Trophoblast cell (in vitro differentiated cells and primary cell): ENCODE results near the gene TNPO2.
A peak's percentile ranks its signal among the peaks of the same experiment; 100 is the strongest.

Experiments
- DNase-seq, 2 donors: peaks; one replicate each; pipeline ENCODE4 v3.0.0-alpha.2; 2016
- H2AFZ ChIP-seq: 2 replicates; pipeline ENCODE4 v1.6.1; 2013; ENCODE audit warnings: low read length, moderate library complexity, mild to moderate bottlenecking; ENCODE audit not compliant: insufficient read depth, poor library complexity
- H2AK5ac ChIP-seq: 2 replicates; pipeline ENCODE4 v1.6.1; 2013; ENCODE audit warnings: mild to moderate bottlenecking, low read length
- H2BK120ac ChIP-seq: 2 replicates; pipeline ENCODE4 v1.6.1; 2013; ENCODE audit warnings: low read length, mild to moderate bottlenecking, moderate library complexity; ENCODE audit not compliant: insufficient read depth, poor library complexity
- H2BK12ac ChIP-seq: 2 replicates; pipeline ENCODE4 v1.6.1; 2013; ENCODE audit warnings: mild to moderate bottlenecking, low read length, moderate library complexity
- H2BK5ac ChIP-seq: 2 replicates; pipeline ENCODE4 v1.6.1; 2013; ENCODE audit warnings: low read length, low read depth, moderate library complexity, mild to moderate bottlenecking; ENCODE audit not compliant: poor library complexity
- H3K14ac ChIP-seq: 2 replicates; pipeline ENCODE4 v1.6.1; 2013; ENCODE audit warnings: mild to moderate bottlenecking, low read length
- H3K18ac ChIP-seq: 2 replicates; pipeline ENCODE4 v1.6.1; 2013; ENCODE audit warnings: mild to moderate bottlenecking, low read length
- H3K23ac ChIP-seq: 2 replicates; pipeline ENCODE4 v1.6.1; 2013; ENCODE audit warnings: low read length
- H3K27ac ChIP-seq: 2 replicates; pipeline ENCODE4 v1.5.1; 2013; ENCODE audit warnings: low read depth, mild to moderate bottlenecking, inconsistent platforms, low read length, moderate library complexity
- H3K27me3 ChIP-seq: 2 replicates; pipeline ENCODE4 v1.6.1; 2013; ENCODE audit warnings: inconsistent platforms, mild to moderate bottlenecking, low read length, moderate library complexity; ENCODE audit not compliant: insufficient read depth
- H3K36me3 ChIP-seq, 2 experiments: 1 replicate in 1 of 2; 2 replicates in 1 of 2; pipeline ENCODE4 v1.6.1; 2013; ENCODE audit warnings: low read length in 2 of 2, mild to moderate bottlenecking in 2 of 2, moderate library complexity in 1 of 2; ENCODE audit not compliant: insufficient read depth in 2 of 2, control insufficient read depth in 1 of 2
- H3K4ac ChIP-seq: 2 replicates; pipeline ENCODE4 v1.6.1; 2013; ENCODE audit warnings: low read depth, mild to moderate bottlenecking, low read length, moderate library complexity
- H3K4me1 ChIP-seq, 2 experiments: 1 replicate in 1 of 2; 2 replicates in 1 of 2; pipeline ENCODE4 v1.6.1; 2013; ENCODE audit warnings: low read length in 2 of 2, mild to moderate bottlenecking in 2 of 2, moderate library complexity in 1 of 2; ENCODE audit not compliant: insufficient read depth in 2 of 2, control insufficient read depth in 1 of 2
- H3K4me2 ChIP-seq: 2 replicates; pipeline ENCODE4 v1.6.1; 2013; ENCODE audit warnings: inconsistent platforms, mild to moderate bottlenecking, low read length, moderate library complexity
- H3K4me3 ChIP-seq: 2 replicates; pipeline ENCODE4 v1.5.1; 2013; ENCODE audit warnings: mild to moderate bottlenecking, low read depth, low read length, inconsistent platforms
- H3K79me1 ChIP-seq: one replicate; pipeline ENCODE4 v1.6.1; 2013; ENCODE audit warnings: low read length
- H3K79me2 ChIP-seq: 2 replicates; pipeline ENCODE4 v1.6.1; 2013; ENCODE audit warnings: low read length, mild to moderate bottlenecking; ENCODE audit not compliant: control insufficient read depth, insufficient read depth, poor library complexity
- H3K9ac ChIP-seq: 2 replicates; pipeline ENCODE4 v1.6.1; 2013; ENCODE audit warnings: mild to moderate bottlenecking, low read length
- H3K9me3 ChIP-seq: 2 replicates; pipeline ENCODE4 v1.6.1; 2013; ENCODE audit warnings: low read depth, mild to moderate bottlenecking, control low read depth, inconsistent platforms, low read length; ENCODE audit not compliant: insufficient read depth
- H4K12ac ChIP-seq: 2 replicates; pipeline ENCODE4 v1.6.1; 2013; ENCODE audit warnings: low read depth, mild to moderate bottlenecking, low read length, moderate library complexity
- H4K8ac ChIP-seq: 2 replicates; pipeline ENCODE4 v1.6.1; 2013; ENCODE audit warnings: low read depth, mild to moderate bottlenecking, low read length, moderate library complexity
- H4K91ac ChIP-seq: one replicate; pipeline ENCODE4 v1.6.1; 2013; ENCODE audit warnings: low read depth, mild to moderate bottlenecking, low read length, moderate library complexity
- WGBS: extraction: QIAGEN DNeasy Blood & Tissue Kit; methylation state at CpG from one replicate; pipeline ENCODE4 v1.1.7; 2013; ENCODE audit warnings: missing lambda C conversion rate; ENCODE audit not compliant: insufficient read length, insufficient coverage; ENCODE audit errors: extremely low coverage; 5-methylcytosine and 5-hydroxymethylcytosine counted together

Gene TNPO2

DNA sequence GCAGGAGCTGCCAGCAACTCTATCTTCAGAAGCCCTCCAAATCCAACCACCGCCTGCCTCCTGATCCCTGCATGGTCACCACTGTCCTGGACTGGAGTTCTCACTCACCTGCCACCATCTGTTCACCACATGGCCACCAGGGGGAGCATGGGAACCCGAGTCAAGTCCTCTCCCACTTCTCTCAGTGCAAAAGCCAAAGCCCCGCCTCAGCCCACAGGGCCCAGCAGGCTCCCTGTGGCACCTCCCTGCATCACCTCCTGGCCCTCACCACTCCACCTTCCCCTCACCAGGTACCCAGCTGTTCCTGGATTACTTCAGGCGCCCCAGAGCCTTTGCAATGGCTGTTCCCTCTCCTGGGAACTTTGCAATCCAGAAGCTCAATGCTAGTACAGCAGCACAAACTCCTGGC, 47.3 kb downstream of the TNPO2 start:
- no peak overlapping the region for H2BK120ac ChIP-seq

DNA sequence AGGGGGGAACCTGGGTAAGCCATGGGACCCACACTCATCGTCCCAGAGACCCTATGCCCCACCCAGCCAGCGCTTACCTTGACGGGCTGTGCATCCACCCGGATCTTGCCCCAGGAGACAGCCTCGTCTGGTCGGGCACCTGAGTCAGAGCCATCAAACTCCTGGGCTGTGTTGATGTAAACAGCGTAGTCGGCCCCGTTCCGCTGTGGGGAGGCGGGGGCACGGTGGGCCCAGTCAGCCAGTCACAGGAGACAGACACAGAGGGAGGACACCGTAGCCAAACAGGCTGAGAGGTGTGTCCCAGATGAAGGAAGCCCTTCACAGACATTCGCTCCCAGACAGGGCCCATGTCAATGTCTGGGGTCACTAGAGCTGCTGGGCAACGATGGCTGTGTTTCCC, 47.8 kb downstream of the TNPO2 start:
- Histone ChIP-seq H2BK12ac (no peak overlapping the region), H3K27ac (no peak overlapping the region), H2AK5ac (no peak overlapping the region), H3K79me1 (no peaks in the 10 kb centered on the region), H3K4ac (no peak overlapping the region), H2AFZ (no peak overlapping the region), H3K79me2 (no peaks in the 10 kb centered on the region), H3K9ac (no peak overlapping the region), H3K27me3 (no peaks in the 10 kb centered on the region), H3K4me2 (no peak overlapping the region), H3K4me3 (no peak overlapping the region), H4K91ac (no peak overlapping the region), H2BK120ac (no peak overlapping the region), H4K8ac (no peak overlapping the region), H3K9me3 (peaks cover 5% of the 10 kb centered on the region), H4K12ac (no peak overlapping the region), H3K36me3 (peaks cover 59 to 60% of the 10 kb centered on the region in 2 experiments), H3K4me1 (no peaks in the 10 kb centered on the region), H2BK5ac (no peak overlapping the region), H3K23ac (no peak overlapping the region), H3K18ac (no peak overlapping the region), H3K14ac (no peak overlapping the region)
- no peak for DNase-seq
- no CpG with 5 or more reads among the region's 15 CpGs for WGBS

More for the DNA sequence above, 47.3 kb downstream of the TNPO2 start:
- H2AK5ac ChIP-seq: no peak overlapping the region
- no peak overlapping the region for H3K9ac ChIP-seq
- no peak overlapping the region for H2BK5ac ChIP-seq
- H3K79me2 ChIP-seq: peaks cover under 1% of the 10 kb centered on the region
- H3K4ac ChIP-seq: no peak overlapping the region
- H3K18ac ChIP-seq: no peak overlapping the region
- H3K27ac ChIP-seq: no peak overlapping the region
- peak; percentile 83 to 89 for DNase-seq
- no peaks in the 10 kb centered on the region for H3K27me3 ChIP-seq
- no peak overlapping the region for H3K4me2 ChIP-seq
- no peaks in the 10 kb centered on the region for H3K4me1 ChIP-seq
- H2AFZ ChIP-seq: no peak overlapping the region
- H3K79me1 ChIP-seq: peaks cover 1% of the 10 kb centered on the region
- H2BK12ac ChIP-seq: no peak overlapping the region
- H4K91ac ChIP-seq: no peak overlapping the region
- no peak overlapping the region for H3K4me3 ChIP-seq
- H4K12ac ChIP-seq: no peak overlapping the region
- peaks cover 5% of the 10 kb centered on the region for H3K9me3 ChIP-seq
- no peak overlapping the region for H3K14ac ChIP-seq
- no CpG with 5 or more reads among the region's 4 CpGs for WGBS
- no peak overlapping the region for H3K23ac ChIP-seq
- peaks cover 59 to 60% of the 10 kb centered on the region in 2 experiments for H3K36me3 ChIP-seq
- no peak overlapping the region for H4K8ac ChIP-seq

DNA sequence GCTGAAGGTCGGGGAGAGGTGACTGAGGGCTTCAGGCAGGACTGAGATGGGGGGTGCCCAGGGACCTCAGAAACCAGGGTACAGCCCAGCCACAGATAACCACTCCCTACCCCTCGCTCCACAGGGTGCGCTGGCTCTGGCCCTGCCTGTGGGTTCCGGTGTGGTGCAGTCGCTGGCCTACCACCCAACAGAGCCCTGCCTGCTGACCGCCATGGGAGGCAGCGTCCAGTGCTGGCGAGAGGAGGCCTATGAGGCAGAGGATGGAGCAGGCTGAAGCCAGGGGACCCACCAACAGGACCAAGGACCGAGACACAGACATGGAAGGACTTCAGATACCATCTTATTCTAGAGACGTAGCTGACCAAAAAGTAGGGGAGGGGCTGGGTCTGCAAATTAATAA, 48.3 kb downstream of the TNPO2 start:
- peaks cover 4% of the 10 kb centered on the region in 2 experiments for H3K4me1 ChIP-seq
- peaks cover 5% of the 10 kb centered on the region for H3K9me3 ChIP-seq
- DNase-seq: no peak
- H3K4me3 ChIP-seq: no peak overlapping the region
- no peak overlapping the region for H2BK12ac ChIP-seq
- H3K18ac ChIP-seq: no peak overlapping the region
- H2AK5ac ChIP-seq: no peak overlapping the region
- no peak overlapping the region for H2AFZ ChIP-seq
- H3K14ac ChIP-seq: no peak overlapping the region
- H3K79me2 ChIP-seq: no peaks in the 10 kb centered on the region
- no peak overlapping the region for H3K27ac ChIP-seq
- H2BK120ac ChIP-seq: no peak overlapping the region
- H4K12ac ChIP-seq: no peak overlapping the region
- H3K9ac ChIP-seq: no peak overlapping the region
- no peak overlapping the region for H3K23ac ChIP-seq
- no CpG with 5 or more reads among the region's 10 CpGs for WGBS
- H3K4ac ChIP-seq: no peak overlapping the region
- peaks cover 59 to 63% of the 10 kb centered on the region in 2 experiments for H3K36me3 ChIP-seq
- no peak overlapping the region for H4K91ac ChIP-seq
- H3K79me1 ChIP-seq: no peaks in the 10 kb centered on the region
- no peaks in the 10 kb centered on the region for H3K27me3 ChIP-seq
- no peak overlapping the region for H4K8ac ChIP-seq
- H2BK5ac ChIP-seq: no peak overlapping the region
- no peak overlapping the region for H3K4me2 ChIP-seq

DNA sequence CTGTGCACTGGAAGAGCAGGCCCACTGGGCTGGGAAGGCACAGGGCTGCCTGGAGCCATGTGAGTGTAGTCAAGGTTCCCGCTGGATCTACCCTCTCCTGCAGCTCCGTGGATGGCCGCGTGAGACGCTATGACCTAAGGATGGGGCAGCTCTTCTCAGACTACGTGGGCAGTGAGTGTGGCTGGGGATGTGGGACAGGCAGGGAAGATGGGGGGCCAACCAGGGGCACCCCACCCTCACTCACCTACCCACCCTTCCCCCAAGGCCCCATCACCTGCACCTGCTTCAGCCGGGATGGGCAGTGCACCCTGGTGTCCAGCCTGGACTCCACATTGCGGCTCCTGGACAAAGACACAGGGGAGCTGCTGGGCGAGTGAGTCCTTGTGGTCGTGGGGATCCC, 51.0 kb downstream of the TNPO2 start:
- Histone ChIP-seq H2AFZ (no peak overlapping the region), H3K18ac (no peak overlapping the region), H3K27me3 (no peaks in the 10 kb centered on the region), H2BK5ac (no peak overlapping the region), H2BK120ac (no peak overlapping the region), H3K4me2 (no peak overlapping the region), H3K27ac (no peak overlapping the region), H2BK12ac (no peak overlapping the region), H3K14ac (no peak overlapping the region), H3K9ac (no peak overlapping the region), H3K36me3 (peaks cover 45 to 50% of the 10 kb centered on the region in 2 experiments), H3K4me1 (peaks cover 15 to 16% of the 10 kb centered on the region in 2 experiments), H2AK5ac (no peak overlapping the region), H3K79me2 (peaks cover 6% of the 10 kb centered on the region), H3K79me1 (peaks cover 11% of the 10 kb centered on the region), H4K8ac (no peak overlapping the region), H3K23ac (no peak overlapping the region), H3K4me3 (no peak overlapping the region), H4K12ac (peak overlapping the region; percentile 20), H4K91ac (no peak overlapping the region), H3K9me3 (peaks cover 3% of the 10 kb centered on the region), H3K4ac (no peak overlapping the region)
- DNase-seq: no peak
- WGBS: no CpG with 5 or more reads among the region's 10 CpGs
